Lower lobe of right lung (tissue), 2 donors: ENCODE data around the gene UHRF1. TPM values are rescaled to one million over a fixed set of nuclear protein-coding genes. Genes with fewer than 3 reads are reported as not detected.
"Not testable (repeated sequence)": the region's sequence is repeated elsewhere in the genome, so short reads cannot be mapped to it uniquely, and the experiment has no call there.

ENCODE experiments used
- ATAC-seq, 2 donors: fragments of 200-7000 bp; cut with Tn5 transposase; one replicate each; pipeline ENCODE4 v1.9.1; 2020 to 2022; ENCODE audit warnings: mild to moderate bottlenecking in 2 of 2, moderate library complexity in 2 of 2
- DNase-seq: peaks from one replicate; pipeline ENCODE4 v3.0.0-alpha.2; 2020
- H3K27ac ChIP-seq: fragments of 200-600 bp; one replicate; pipeline ENCODE4 v1.8.0; 2022
- H3K27me3 ChIP-seq: fragments of 200-600 bp; one replicate; pipeline ENCODE4 v1.8.0; 2022; ENCODE audit warnings: low read depth
- H3K36me3 ChIP-seq: fragments of 200-600 bp; one replicate; pipeline ENCODE4 v1.8.0; 2022; ENCODE audit warnings: mild to moderate bottlenecking
- H3K4me1 ChIP-seq: fragments of 200-600 bp; one replicate; pipeline ENCODE4 v1.8.0; 2022
- H3K4me3 ChIP-seq: fragments of 200-600 bp; one replicate; pipeline ENCODE4 v1.8.0; 2022; ENCODE audit warnings: mild to moderate bottlenecking
- H3K9me3 ChIP-seq: fragments of 200-600 bp; one replicate; pipeline ENCODE4 v1.8.0; 2022
- CTCF ChIP-seq: fragments of 200-600 bp; IDR thresholded peaks from one replicate; pipeline ENCODE4 v1.8.0; 2022; ENCODE audit warnings: antibody characterized with exemption, mild to moderate bottlenecking
- intact Hi-C: fragments of 100-400 bp; cut with DNase I; formaldehyde crosslinking; loops from one replicate; pipeline ENCODE4 v1.11.0; 2022
- total RNA-seq: library from RNA; stranded (reverse); fragmentation: NEBNext Ultra II Directional; extraction: Animal tissue kit (Norgen Biotek cat#: 25700); gene quantifications from one replicate; pipeline ENCODE4 v1.2.1, GENCODE V29; 2021
- donor health status: DM: no; HTN: yes; CAD: no; lungs with severe emphysema.

UHRF1 gene
- total RNA-seq, 1 donor from 2014 or later: 1.3 TPM

- Histone ChIP-seq H3K4me3 (no peak overlapping the region), H3K36me3 (no peaks in the 10 kb centered on the region), H3K27me3 (peaks cover 11% of the 10 kb centered on the region), H3K4me1 (no peaks in the 10 kb centered on the region), H3K27ac (no peak overlapping the region), H3K9me3 (no peaks in the 10 kb centered on the region)
- no peak for ATAC-seq
- intact Hi-C loops: no loop called here
- DNase-seq: no peak
- no peak for TF ChIP-seq CTCF
These were observed 30.8 kb upstream of the UHRF1 start for GRCh38 chr19:4878491-4878968.

- ATAC-seq (no peak), DNase-seq (no peak)
- no peak for TF ChIP-seq CTCF
- Histone ChIP-seq H3K4me1 (no peaks in the 10 kb centered on the region), H3K27me3 (peaks cover 11% of the 10 kb centered on the region), H3K9me3 (no peaks in the 10 kb centered on the region), H3K27ac (no peak overlapping the region), H3K36me3 (no peaks in the 10 kb centered on the region), H3K4me3 (no peak overlapping the region)
- intact Hi-C loops: no loop called here
These were observed 30.3 kb upstream of the UHRF1 start for GRCh38 chr19:4879041-4879440.

- H3K4me1 ChIP-seq, H3K27me3 ChIP-seq, H3K4me3 ChIP-seq, intact Hi-C loops, ATAC-seq, H3K27ac ChIP-seq, H3K9me3 ChIP-seq, H3K36me3 ChIP-seq, DNase-seq: not testable (repeated sequence)
These were observed 26.4 kb upstream of the UHRF1 start for GRCh38 chr19:4882874-4883273.

GRCh38 chr19:4884993-4885392 is 24.3 kb upstream of the UHRF1 start:
- ATAC-seq, H3K27ac ChIP-seq, DNase-seq, H3K36me3 ChIP-seq, intact Hi-C loops, H3K9me3 ChIP-seq, H3K4me3 ChIP-seq, H3K4me1 ChIP-seq, H3K27me3 ChIP-seq: not testable (repeated sequence)

GRCh38 chr19:4887803-4888202 is 21.5 kb upstream of the UHRF1 start:
- H3K36me3 ChIP-seq, ATAC-seq, H3K9me3 ChIP-seq, H3K27me3 ChIP-seq, DNase-seq, intact Hi-C loops, H3K27ac ChIP-seq, H3K4me1 ChIP-seq, H3K4me3 ChIP-seq: not testable (repeated sequence)

- Histone ChIP-seq H3K4me1 (no peaks in the 10 kb centered on the region), H3K27ac (no peak overlapping the region), H3K36me3 (no peaks in the 10 kb centered on the region), H3K27me3 (no peaks in the 10 kb centered on the region), H3K4me3 (no peak overlapping the region), H3K9me3 (no peaks in the 10 kb centered on the region)
- DNase-seq (no peak), ATAC-seq (no peak)
- intact Hi-C loops: no loop called here
- no peak for TF ChIP-seq CTCF
These were observed 20.1 kb upstream of the UHRF1 start for GRCh38 chr19:4889034-4889815.

GRCh38 chr19:4891066-4891465 is 18.2 kb upstream of the UHRF1 start:
- no peaks in the 10 kb centered on the region for H3K4me1 ChIP-seq
- no peaks in the 10 kb centered on the region for H3K9me3 ChIP-seq
- H3K36me3 ChIP-seq: no peaks in the 10 kb centered on the region
- H3K27ac ChIP-seq: no peak overlapping the region
- no peak overlapping the region for H3K4me3 ChIP-seq
- no peaks in the 10 kb centered on the region for H3K27me3 ChIP-seq
- TF ChIP-seq CTCF: no peak
- DNase-seq (no peak), ATAC-seq (no peak)
- intact Hi-C loops: no loop called here

GRCh38 chr19:4892962-4893361 is 16.3 kb upstream of the UHRF1 start:
- intact Hi-C loops, H3K36me3 ChIP-seq, H3K27ac ChIP-seq, ATAC-seq, H3K9me3 ChIP-seq, H3K4me1 ChIP-seq, H3K4me3 ChIP-seq, DNase-seq, H3K27me3 ChIP-seq: not testable (repeated sequence)
